IMR-90 (cell line): ENCODE measurements around the gene GPR132. TPM values are rescaled to one million over a fixed set of nuclear protein-coding genes. Genes with fewer than 3 reads are reported as not detected.

ENCODE experiments used
- ATAC-seq: fragments of 200-7000 bp; cut with Tn5 transposase; 2 replicates; pipeline ENCODE4 v1.9.1; 2020; ENCODE audit warnings: low read depth, mild to moderate bottlenecking, moderate library complexity
- BruUV-seq: library from RNA; stranded (reverse); fragments of 400-500 nt; replicated peaks from 2 replicates; lab custom pipeline; 2021; lab: Mats Ljungman, UMichigan
- CTCF ChIA-PET: fragments of 300-600 bp; formaldehyde crosslinking; extraction: SDS; loops from one replicate; lab custom pipeline; 2021; ENCODE audit warnings: antibody characterized with exemption; lab: Yijun Ruan, JAX
- POLR2A ChIA-PET: fragments of 300-600 bp; sonication (Branson Sonifier 250); formaldehyde crosslinking; loops from one replicate; lab custom pipeline; 2022; ENCODE audit warnings: antibody characterized with exemption; ENCODE audit not compliant: unreplicated experiment; lab: Charles Lee
- DNase-seq: peaks from one replicate; pipeline ENCODE4 v3.0.0; 2013
- H2AFZ ChIP-seq: replicated peaks from 2 replicates; pipeline ENCODE3; 2013; ENCODE audit warnings: low read length, mild to moderate bottlenecking; ENCODE audit not compliant: poor library complexity
- H2AK5ac ChIP-seq: 2 replicates; pipeline ENCODE4 v1.6.1; 2013; ENCODE audit warnings: low read depth, low read length, inconsistent platforms
- H2AK9ac ChIP-seq: replicated peaks from 2 replicates; pipeline ENCODE3; 2013; ENCODE audit warnings: mild to moderate bottlenecking, low read depth, low read length, moderate library complexity; ENCODE audit not compliant: poor library complexity
- H2BK120ac ChIP-seq: 2 replicates; pipeline ENCODE4 v1.6.1; 2013; ENCODE audit warnings: low read depth, low read length, inconsistent platforms
- H2BK15ac ChIP-seq: 3 replicates; pipeline ENCODE4 v1.6.1; 2013; ENCODE audit warnings: low read depth, low read length, inconsistent platforms
- H2BK20ac ChIP-seq: 2 replicates; pipeline ENCODE4 v1.6.1; 2013; ENCODE audit warnings: low read depth, mild to moderate bottlenecking, inconsistent platforms, low read length, moderate library complexity
- H2BK5ac ChIP-seq: 2 replicates; pipeline ENCODE4 v1.6.1; 2013; ENCODE audit warnings: mild to moderate bottlenecking, low read depth, low read length, inconsistent platforms; ENCODE audit not compliant: poor library complexity, severe bottlenecking
- H3K14ac ChIP-seq: replicated peaks from 2 replicates; pipeline ENCODE4 v1.6.1; 2013; ENCODE audit warnings: low read depth, low read length, inconsistent platforms
- H3K18ac ChIP-seq: 2 replicates; pipeline ENCODE4 v1.6.1; 2013; ENCODE audit warnings: low read depth, low read length, control low read depth
- H3K23ac ChIP-seq: 2 replicates; pipeline ENCODE4 v1.6.1; 2013; ENCODE audit warnings: low read depth, low read length, inconsistent platforms
- H3K27ac ChIP-seq: 2 replicates; pipeline ENCODE4 v1.5.1; 2013; ENCODE audit warnings: mild to moderate bottlenecking, control low read depth, low read length; ENCODE audit not compliant: insufficient read depth
- H3K27me3 ChIP-seq: 2 replicates; pipeline ENCODE4 v1.6.1; 2013; ENCODE audit warnings: low read length; ENCODE audit not compliant: control insufficient read depth, insufficient read depth
- H3K36me3 ChIP-seq: 2 replicates; pipeline ENCODE4 v1.6.1; 2013; ENCODE audit warnings: low read length, mixed read lengths; ENCODE audit not compliant: control insufficient read depth, insufficient read depth
- H3K4ac ChIP-seq: 2 replicates; pipeline ENCODE4 v1.6.1; 2013; ENCODE audit warnings: low read depth, low read length, inconsistent platforms
- H3K4me1 ChIP-seq: 2 replicates; pipeline ENCODE4 v1.6.1; 2013; ENCODE audit warnings: low read length, mixed read lengths; ENCODE audit not compliant: control insufficient read depth, insufficient read depth
- H3K4me2 ChIP-seq: 2 replicates; pipeline ENCODE4 v1.6.1; 2013; ENCODE audit warnings: low read depth, mild to moderate bottlenecking, control low read depth, low read length, moderate library complexity
- H3K4me3 ChIP-seq: 2 replicates; pipeline ENCODE4 v1.5.1; 2013; ENCODE audit warnings: low read depth, mild to moderate bottlenecking, control low read depth, low read length, moderate library complexity; ENCODE audit not compliant: insufficient read depth
- H3K56ac ChIP-seq: 2 replicates; pipeline ENCODE4 v1.6.1; 2013; ENCODE audit warnings: low read length, inconsistent platforms; ENCODE audit not compliant: insufficient read depth; ENCODE audit errors: extremely low read depth
- H3K79me1 ChIP-seq, 2 experiments: 2 replicates each; pipeline ENCODE4 v1.6.1; 2013; ENCODE audit warnings: low read length in 2 of 2, inconsistent platforms in 1 of 2, low read depth in 1 of 2
- H3K9ac ChIP-seq: 2 replicates; pipeline ENCODE4 v1.6.1; 2013; ENCODE audit warnings: low read depth, low read length, control low read depth
- H3K9me1 ChIP-seq: 2 replicates; pipeline ENCODE4 v1.6.1; 2013; ENCODE audit warnings: low read length, inconsistent platforms; ENCODE audit not compliant: insufficient read depth
- H3K9me3 ChIP-seq: 2 replicates; pipeline ENCODE4 v1.6.1; 2013; ENCODE audit warnings: low read length; ENCODE audit not compliant: control insufficient read depth, insufficient read depth
- H4K20me1 ChIP-seq: 2 replicates; pipeline ENCODE4 v1.6.1; 2013; ENCODE audit warnings: low read length, inconsistent platforms; ENCODE audit not compliant: insufficient read depth
- H4K5ac ChIP-seq: 2 replicates; pipeline ENCODE4 v1.6.1; 2013; ENCODE audit warnings: mild to moderate bottlenecking, low read depth, low read length, control low read depth
- H4K8ac ChIP-seq, 2 experiments: 2 replicates each; pipeline ENCODE4 v1.6.1; 2013; ENCODE audit warnings: low read depth in 2 of 2, low read length in 2 of 2, control low read depth in 1 of 2, inconsistent platforms in 1 of 2
- H4K91ac ChIP-seq: 2 replicates; pipeline ENCODE4 v1.6.1; 2013; ENCODE audit warnings: low read depth, low read length, inconsistent platforms; ENCODE audit not compliant: insufficient read depth
- BHLHE40 ChIP-seq: fragments of 150-350 bp; IDR thresholded peaks from 2 replicates; pipeline ENCODE4 v1.6.1; 2016; ENCODE audit warnings: mild to moderate bottlenecking, low read depth, low read length
- CHD1 ChIP-seq: IDR thresholded peaks from 2 replicates; pipeline ENCODE4 v1.6.1; 2012; ENCODE audit warnings: low read depth, low read length, improper control_type of control experiment
- ELK1 ChIP-seq: fragments of 150-350 bp; IDR thresholded peaks from 2 replicates; pipeline ENCODE4 v1.6.1; 2016; ENCODE audit warnings: low read depth, mild to moderate bottlenecking, low read length, moderate library complexity, borderline replicate concordance
- FOS ChIP-seq: fragments of 150-350 bp; IDR thresholded peaks from 2 replicates; pipeline ENCODE4 v1.6.1; 2016; ENCODE audit warnings: low read depth, low read length
- MAZ ChIP-seq: IDR thresholded peaks from 2 replicates; pipeline ENCODE4 v1.6.1; 2012; ENCODE audit warnings: low read depth, mild to moderate bottlenecking, low read length, improper control_type of control experiment, moderate library complexity, borderline replicate concordance
- MXI1 ChIP-seq: IDR thresholded peaks from 2 replicates; pipeline ENCODE4 v1.6.1; 2012; ENCODE audit warnings: low read depth, mild to moderate bottlenecking, low read length, moderate library complexity, borderline replicate concordance
- NFE2L2 ChIP-seq: fragments of 150-350 bp; IDR thresholded peaks from 2 replicates; pipeline ENCODE4 v1.6.1; 2016; ENCODE audit warnings: low read depth, mild to moderate bottlenecking, low read length
- POLR2A ChIP-seq: IDR thresholded peaks from 2 replicates; pipeline ENCODE4 v1.6.1; 2012; ENCODE audit warnings: mild to moderate bottlenecking, low read depth, low read length
- RAD21 ChIP-seq: IDR thresholded peaks from 2 replicates; pipeline ENCODE4 v1.6.1; 2012; ENCODE audit warnings: low read length, improper control_type of control experiment
- RCOR1 ChIP-seq: IDR thresholded peaks from 2 replicates; pipeline ENCODE4 v1.6.1; 2012; ENCODE audit warnings: mild to moderate bottlenecking, low read length, improper control_type of control experiment; ENCODE audit not compliant: insufficient replicate concordance
- RFX5 ChIP-seq: IDR thresholded peaks from 2 replicates; pipeline ENCODE4 v1.8.0; 2012; ENCODE audit warnings: low read depth, mild to moderate bottlenecking, low read length, moderate library complexity
- WGBS, 2 experiments: methylation state at CpG; one replicate each; pipeline versions ENCODE4 v1.1.5 to v1.1.7; 2013; ENCODE audit warnings: missing lambda C conversion rate in 2 of 2; ENCODE audit not compliant: insufficient read length in 1 of 2; ENCODE audit errors: extremely low coverage in 2 of 2; 5-methylcytosine and 5-hydroxymethylcytosine counted together
- dilution Hi-C: fragments of 300-500 bp; cut with HindIII; formaldehyde crosslinking; loops from one replicate; pipeline ENCODE4 v1.14.3; 2018; ENCODE audit warnings: low sequenced_read_pairs; ENCODE audit not compliant: unreplicated experiment
- in situ Hi-C: fragments of 300-500 bp; cut with MboI; formaldehyde crosslinking; loops from 3 replicates; pipeline ENCODE4 v1.14.3; 2019; ENCODE audit warnings: low sequenced_read_pairs, inconsistent platforms, mixed read lengths
- intact Hi-C: fragments of 100-400 bp; cut with micrococcal nuclease; formaldehyde crosslinking; loops from 2 replicates; pipeline ENCODE4 v1.10.0; 2022
- polyA plus RNA-seq, 3 experiments: library from polyadenylated mRNA; depleted of rRNA; stranded (reverse); fragments of >200 nt; gene quantifications; 2 replicates each; pipeline ENCODE4 v1.2.3, GENCODE V29; 2012; ENCODE audit warnings: low replicate concordance in 1 of 3
- total RNA-seq: library from RNA; depleted of rRNA; stranded (reverse); fragments of >200 nt; gene quantifications from 2 replicates; pipeline ENCODE4 v1.2.3, GENCODE V29; 2012
- TF ChIP-seq, protein P1 (sequence below): conservative IDR thresholded peaks from 2 replicates; pipeline ENCODE4 v1.5.1; 2012; ENCODE audit warnings: mild to moderate bottlenecking, low read depth, low read length, improper control_type of control experiment
- TF ChIP-seq, protein P2 (sequence below): fragments of 150-350 bp; IDR thresholded peaks from 2 replicates; pipeline ENCODE4 v1.6.1; 2017; ENCODE audit warnings: mild to moderate bottlenecking, antibody characterized with exemption, low read length, low read depth

Gene GPR132
- total and polyA plus RNA-seq, 2 of the 4 experiments (the other 2 are of a cell fraction), result under 0.01 to 0.10 TPM

- ChIA-PET POLR2A (interaction anchor here (0.6 kb wide), 1 partner anchor 9 kb away, joined by 4 read pairs; no protein-coding TSS in a partner anchor), CTCF (no interaction called here)
- Histone ChIP-seq H4K20me1 (no peaks in the 10 kb centered on the region), H2BK5ac (no peak overlapping the region), H3K4ac (no peak overlapping the region), H3K79me1 (no peaks in the 10 kb centered on the region), H3K36me3 (no peaks in the 10 kb centered on the region), H4K5ac (no peak overlapping the region), H2AK5ac (no peak overlapping the region; the same call in 1 of the 2 replicates), H3K4me1 (peaks cover 7% of the 10 kb centered on the region), H3K27ac (no peak overlapping the region), H2BK20ac (no peak overlapping the region), H2BK120ac (no peak overlapping the region), H2BK15ac (no peak overlapping the region), H3K14ac (no peak overlapping the region), H2AFZ (peak overlapping the region; percentile 56), H3K23ac (no peak overlapping the region), H3K9me1 (peaks cover 9% of the 10 kb centered on the region; the same call in 1 of the 2 replicates), H3K18ac (no peak overlapping the region), H3K4me2 (no peak overlapping the region), H3K4me3 (no peak overlapping the region), H4K8ac (no peak overlapping the region), H2AK9ac (no peak overlapping the region), H3K9ac (no peak overlapping the region), H4K91ac (no peak overlapping the region), H3K56ac (no peak overlapping the region), H3K27me3 (peaks cover 11% of the 10 kb centered on the region; the same call in 1 of the 2 replicates), H3K9me3 (no peaks in the 10 kb centered on the region)
- intact Hi-C loops (no loop called here), dilution Hi-C loops (no loop called here), in situ Hi-C loops (no loop called here)
- no TSS peak for BruUV-seq
- DNase-seq, result no peak
- WGBS, 2 experiments, result 95% methylated on average over 14 of the region's 25 CpGs; no CpG with 5 or more reads in 1 of the 2 experiments
- no peak for TF ChIP-seq ELK1
- no peak for TF ChIP-seq FOS
- TF ChIP-seq MAZ, result no peak
- TF ChIP-seq RFX5, result no peak
- TF ChIP-seq, protein P1, sequence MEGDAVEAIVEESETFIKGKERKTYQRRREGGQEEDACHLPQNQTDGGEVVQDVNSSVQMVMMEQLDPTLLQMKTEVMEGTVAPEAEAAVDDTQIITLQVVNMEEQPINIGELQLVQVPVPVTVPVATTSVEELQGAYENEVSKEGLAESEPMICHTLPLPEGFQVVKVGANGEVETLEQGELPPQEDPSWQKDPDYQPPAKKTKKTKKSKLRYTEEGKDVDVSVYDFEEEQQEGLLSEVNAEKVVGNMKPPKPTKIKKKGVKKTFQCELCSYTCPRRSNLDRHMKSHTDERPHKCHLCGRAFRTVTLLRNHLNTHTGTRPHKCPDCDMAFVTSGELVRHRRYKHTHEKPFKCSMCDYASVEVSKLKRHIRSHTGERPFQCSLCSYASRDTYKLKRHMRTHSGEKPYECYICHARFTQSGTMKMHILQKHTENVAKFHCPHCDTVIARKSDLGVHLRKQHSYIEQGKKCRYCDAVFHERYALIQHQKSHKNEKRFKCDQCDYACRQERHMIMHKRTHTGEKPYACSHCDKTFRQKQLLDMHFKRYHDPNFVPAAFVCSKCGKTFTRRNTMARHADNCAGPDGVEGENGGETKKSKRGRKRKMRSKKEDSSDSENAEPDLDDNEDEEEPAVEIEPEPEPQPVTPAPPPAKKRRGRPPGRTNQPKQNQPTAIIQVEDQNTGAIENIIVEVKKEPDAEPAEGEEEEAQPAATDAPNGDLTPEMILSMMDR, result no peak
- TF ChIP-seq MXI1, result no peak
- no peak for TF ChIP-seq NFE2L2
- no peak for TF ChIP-seq RCOR1
- no peak for TF ChIP-seq POLR2A
- TF ChIP-seq, protein P2, sequence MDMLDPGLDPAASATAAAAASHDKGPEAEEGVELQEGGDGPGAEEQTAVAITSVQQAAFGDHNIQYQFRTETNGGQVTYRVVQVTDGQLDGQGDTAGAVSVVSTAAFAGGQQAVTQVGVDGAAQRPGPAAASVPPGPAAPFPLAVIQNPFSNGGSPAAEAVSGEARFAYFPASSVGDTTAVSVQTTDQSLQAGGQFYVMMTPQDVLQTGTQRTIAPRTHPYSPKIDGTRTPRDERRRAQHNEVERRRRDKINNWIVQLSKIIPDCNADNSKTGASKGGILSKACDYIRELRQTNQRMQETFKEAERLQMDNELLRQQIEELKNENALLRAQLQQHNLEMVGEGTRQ, result no peak
- no peak for TF ChIP-seq CHD1
- TF ChIP-seq RAD21, result no peak
- no peak for TF ChIP-seq BHLHE40
- no peak for ATAC-seq
Observed at GRCh38 chr14:105071942-105072341, 6.7 kb upstream of the GPR132 start.
